COR-L47 (cell line): ENCODE measurements around the gene MORN1.
"Not testable (repeated sequence)": the region's sequence is repeated elsewhere in the genome, so short reads cannot be mapped to it uniquely, and the experiment has no call there.

Experiments used
- DNase-seq: peaks from one replicate; lab custom pipeline; 2025; lab: John Stamatoyannopoulos, UW

Gene MORN1

GRCh38 chr1:2339206-2340085 lies 51.9 kb downstream of the MORN1 start:
- DNase-seq, result no peak

GRCh38 chr1:2337501-2337900 lies 53.9 kb downstream of the MORN1 start:
- no peak for DNase-seq

GRCh38 chr1:2337081-2337480 lies 54.3 kb downstream of the MORN1 start:
- no peak for DNase-seq

GRCh38 chr1:2336499-2336898 lies 54.9 kb downstream of the MORN1 start:
- no peak for DNase-seq

GRCh38 chr1:2335721-2336455 lies 55.5 kb downstream of the MORN1 start:
- DNase-seq, result no peak

- no peak for DNase-seq
Observed at GRCh38 chr1:2334883-2335534, 56.3 kb downstream of the MORN1 start.

- no peak for DNase-seq
Observed at GRCh38 chr1:2334366-2334765, 57.0 kb downstream of the MORN1 start.

- not testable (repeated sequence) for DNase-seq
Observed at GRCh38 chr1:2331580-2331979, 59.8 kb downstream of the MORN1 start.

GRCh38 chr1:2331200-2331544 lies 60.2 kb downstream of the MORN1 start:
- no peak for DNase-seq

GRCh38 chr1:2330519-2331199 lies 60.7 kb downstream of the MORN1 start:
- DNase-seq, result no peak

- no peak for DNase-seq
Observed at GRCh38 chr1:2330035-2330434, 61.3 kb downstream of the MORN1 start.

GRCh38 chr1:2328676-2329455 lies 62.5 kb downstream of the MORN1 start:
- DNase-seq, result no peak

GRCh38 chr1:2327841-2328240 lies 63.5 kb downstream of the MORN1 start:
- no peak for DNase-seq

GRCh38 chr1:2327162-2327561 lies 64.2 kb downstream of the MORN1 start:
- not testable (repeated sequence) for DNase-seq

- no peak for DNase-seq
Observed at GRCh38 chr1:2326524-2326923, 64.8 kb downstream of the MORN1 start.

GRCh38 chr1:2324553-2325366 lies 66.6 kb downstream of the MORN1 start:
- no peak for DNase-seq

GRCh38 chr1:2323451-2323974 lies 67.8 kb downstream of the MORN1 start:
- no peak for DNase-seq

- DNase-seq, result no peak
Observed at GRCh38 chr1:2322581-2323211, 68.7 kb downstream of the MORN1 start.

- DNase-seq, result no peak
Observed at GRCh38 chr1:2322065-2322571, 69.2 kb downstream of the MORN1 start.
